ENCODE results near the gene SLC26A11.
"Not testable (repeated sequence)": the region's sequence is repeated elsewhere in the genome, so short reads cannot be mapped to it uniquely, and the experiment has no call there.

The SLC26A11 gene

DNA sequence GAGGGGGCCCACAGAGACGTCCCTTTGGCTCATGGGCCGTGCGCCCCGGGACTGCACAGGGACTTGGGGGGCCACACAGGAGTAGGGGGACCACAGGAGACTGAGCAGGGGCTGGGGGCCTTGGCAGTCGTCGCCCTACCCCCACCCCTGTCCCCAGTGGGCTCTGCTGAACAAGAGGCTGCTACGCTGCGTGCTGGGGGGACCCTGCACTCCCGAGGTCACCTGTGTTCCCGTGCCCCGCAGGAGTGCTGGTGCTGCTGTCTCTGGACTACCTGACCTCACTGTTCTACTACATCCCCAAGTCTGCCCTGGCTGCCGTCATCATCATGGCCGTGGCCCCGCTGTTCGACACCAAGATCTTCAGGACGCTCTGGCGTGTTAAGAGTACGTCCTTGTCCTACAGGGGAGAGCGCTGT lies 26.0 kb downstream of the SLC26A11 start:
- no peak for DNase-seq

DNA sequence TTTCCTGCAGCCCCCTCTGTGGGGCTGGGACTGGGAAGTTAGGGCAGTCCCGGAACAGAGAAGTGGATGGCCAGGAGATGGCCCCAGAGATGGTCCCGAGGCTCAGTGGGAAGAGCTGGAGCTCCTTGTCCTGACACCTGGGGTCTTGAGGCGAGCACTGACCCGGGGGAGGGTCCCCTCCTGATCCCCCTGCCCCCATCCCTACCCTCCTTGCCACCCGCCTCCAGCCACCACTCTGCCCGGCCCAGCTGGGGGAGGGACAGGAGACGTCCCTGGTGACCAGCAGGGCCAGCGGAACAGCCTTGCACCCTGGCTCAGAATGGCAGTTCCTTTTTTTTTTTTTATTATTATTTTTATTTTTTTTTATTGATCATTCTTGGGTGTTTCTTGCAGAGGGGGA lies 26.5 kb downstream of the SLC26A11 start:
- no peak for DNase-seq

DNA sequence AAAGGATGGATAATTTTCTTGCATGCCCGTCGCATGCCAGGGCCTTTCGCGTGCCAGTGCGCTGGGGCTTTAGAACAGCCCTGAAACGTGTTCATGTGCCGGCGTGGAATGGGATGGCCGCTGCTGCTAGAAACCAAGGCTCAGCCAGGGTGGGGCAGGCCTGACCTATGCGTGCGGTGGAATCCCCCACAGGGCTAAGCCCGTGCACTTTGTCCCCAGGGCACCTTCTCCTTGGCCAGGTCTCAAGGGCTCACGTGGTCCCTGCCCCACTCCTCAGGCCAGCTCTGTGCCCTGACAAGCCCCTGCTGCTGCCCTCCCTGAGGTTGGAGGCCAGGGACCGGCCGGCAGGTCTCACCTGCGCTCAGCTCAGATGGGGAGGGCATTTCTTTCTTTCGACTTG lies 27.3 kb downstream of the SLC26A11 start:
- DNase-seq: no peak

DNA sequence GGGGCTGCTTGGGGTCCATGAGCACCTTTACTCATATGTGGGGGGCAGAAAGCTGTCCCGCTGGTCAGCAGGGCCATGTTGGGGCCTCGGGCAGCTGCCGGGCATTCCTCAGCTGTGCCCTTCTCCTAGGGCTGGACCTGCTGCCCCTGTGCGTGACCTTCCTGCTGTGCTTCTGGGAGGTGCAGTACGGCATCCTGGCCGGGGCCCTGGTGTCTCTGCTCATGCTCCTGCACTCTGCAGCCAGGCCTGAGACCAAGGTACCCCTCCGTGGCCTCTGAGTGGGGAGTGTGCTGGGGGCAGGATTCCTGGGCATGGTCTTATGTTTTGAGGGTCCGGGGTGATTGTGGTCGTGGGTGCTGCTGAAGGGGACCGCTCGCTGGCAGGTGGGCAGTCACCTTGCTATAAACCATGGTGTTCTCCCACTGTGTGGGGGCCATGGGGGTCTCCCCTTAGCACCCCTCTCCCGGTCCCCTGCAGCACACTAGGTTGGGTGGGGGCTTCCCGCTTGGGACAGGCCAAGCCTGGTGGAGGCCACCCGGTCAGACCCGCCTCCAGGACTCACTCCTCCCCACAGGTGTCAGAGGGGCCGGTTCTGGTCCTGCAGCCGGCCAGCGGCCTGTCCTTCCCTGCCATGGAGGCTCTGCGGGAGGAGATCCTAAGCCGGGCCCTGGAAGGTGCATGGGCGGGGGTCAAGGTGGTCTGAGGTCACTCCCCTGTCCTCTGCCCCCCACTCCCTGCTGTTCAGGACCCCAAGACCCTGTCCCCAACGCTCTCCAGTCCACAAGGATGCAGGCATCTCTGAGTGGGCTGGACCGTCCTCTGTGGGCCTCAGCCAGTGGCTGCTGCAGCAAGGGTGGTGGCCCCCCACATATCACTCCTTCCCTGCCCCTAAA lies 28.0 kb downstream of the SLC26A11 start:
- DNase-seq: no peak

DNA sequence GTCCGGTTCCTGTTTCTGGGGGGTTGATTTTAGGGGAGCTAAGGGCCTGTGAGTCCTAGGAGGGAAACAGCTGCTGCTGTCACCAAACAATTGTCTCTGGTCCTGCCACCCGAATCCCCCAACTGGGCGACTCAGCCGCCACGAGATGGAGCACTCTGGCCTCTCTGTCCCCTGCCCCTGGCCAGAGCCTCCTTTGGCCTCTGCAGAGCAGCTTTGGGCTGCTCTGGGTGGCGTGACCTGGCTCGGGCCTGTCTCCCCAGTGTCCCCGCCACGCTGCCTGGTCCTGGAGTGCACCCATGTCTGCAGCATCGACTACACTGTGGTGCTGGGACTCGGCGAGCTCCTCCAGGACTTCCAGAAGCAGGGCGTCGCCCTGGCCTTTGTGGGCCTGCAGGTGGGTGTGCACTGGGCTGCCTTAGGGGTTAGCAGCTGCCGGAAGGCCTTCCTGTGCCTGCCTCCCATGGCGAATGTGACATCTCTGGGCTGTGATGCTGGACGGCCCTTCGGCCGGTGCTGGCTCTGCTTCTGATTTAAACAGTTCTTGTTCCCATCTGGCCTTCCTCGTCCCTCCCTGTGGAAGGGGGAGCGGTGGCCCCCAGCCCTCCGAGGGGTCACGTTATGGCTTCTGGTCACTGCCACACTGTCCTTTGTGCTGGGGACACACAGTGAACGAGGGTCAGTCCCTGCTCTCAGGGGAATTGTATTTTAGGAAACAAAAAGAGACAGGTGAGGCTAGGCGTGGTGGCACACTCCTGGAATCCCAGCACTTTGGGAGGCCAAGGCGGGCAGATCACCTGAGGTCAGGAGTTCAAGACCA lies 28.9 kb downstream of the SLC26A11 start:
- DNase-seq: no peak

DNA sequence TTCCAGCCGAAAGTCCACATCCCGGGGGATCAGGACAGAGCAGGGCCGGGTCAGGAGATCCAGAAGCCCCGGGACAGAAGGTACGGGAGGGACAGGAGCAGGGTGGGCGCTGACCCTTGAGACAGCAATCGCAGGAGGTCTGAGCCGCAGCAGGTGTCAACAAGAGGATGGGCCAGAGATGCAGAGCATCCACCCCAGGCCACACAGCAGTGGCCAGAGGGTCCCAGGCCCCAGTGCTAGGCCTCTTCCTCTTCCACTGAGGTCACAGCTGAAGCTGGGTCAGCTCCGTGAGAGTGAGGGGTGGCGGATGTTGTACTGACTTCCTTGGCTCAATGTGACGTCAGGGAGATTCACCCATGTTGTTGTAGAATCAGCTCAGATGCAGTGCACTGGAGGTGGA lies 31.7 kb downstream of the SLC26A11 start:
- no peak for DNase-seq

DNA sequence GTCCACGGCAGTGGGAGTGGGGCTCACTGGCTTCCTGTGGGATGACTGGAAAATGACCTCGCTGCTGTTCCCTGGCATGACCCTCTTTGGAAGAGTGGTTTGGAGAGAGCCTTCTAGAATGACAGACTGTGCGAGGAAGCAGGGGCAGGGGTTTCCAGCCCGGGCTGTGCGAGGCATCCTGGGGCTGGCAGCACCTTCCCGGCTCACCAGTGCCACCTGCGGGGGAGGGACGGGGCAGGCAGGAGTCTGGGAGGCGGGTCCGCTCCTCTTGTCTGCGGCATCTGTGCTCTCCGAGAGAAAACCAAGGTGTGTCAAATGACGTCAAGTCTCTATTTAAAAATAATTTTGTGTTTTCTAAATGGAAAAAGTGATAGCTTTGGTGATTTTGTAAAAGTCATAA lies 32.6 kb downstream of the SLC26A11 start:
- peak; percentile 92 for DNase-seq

DNA sequence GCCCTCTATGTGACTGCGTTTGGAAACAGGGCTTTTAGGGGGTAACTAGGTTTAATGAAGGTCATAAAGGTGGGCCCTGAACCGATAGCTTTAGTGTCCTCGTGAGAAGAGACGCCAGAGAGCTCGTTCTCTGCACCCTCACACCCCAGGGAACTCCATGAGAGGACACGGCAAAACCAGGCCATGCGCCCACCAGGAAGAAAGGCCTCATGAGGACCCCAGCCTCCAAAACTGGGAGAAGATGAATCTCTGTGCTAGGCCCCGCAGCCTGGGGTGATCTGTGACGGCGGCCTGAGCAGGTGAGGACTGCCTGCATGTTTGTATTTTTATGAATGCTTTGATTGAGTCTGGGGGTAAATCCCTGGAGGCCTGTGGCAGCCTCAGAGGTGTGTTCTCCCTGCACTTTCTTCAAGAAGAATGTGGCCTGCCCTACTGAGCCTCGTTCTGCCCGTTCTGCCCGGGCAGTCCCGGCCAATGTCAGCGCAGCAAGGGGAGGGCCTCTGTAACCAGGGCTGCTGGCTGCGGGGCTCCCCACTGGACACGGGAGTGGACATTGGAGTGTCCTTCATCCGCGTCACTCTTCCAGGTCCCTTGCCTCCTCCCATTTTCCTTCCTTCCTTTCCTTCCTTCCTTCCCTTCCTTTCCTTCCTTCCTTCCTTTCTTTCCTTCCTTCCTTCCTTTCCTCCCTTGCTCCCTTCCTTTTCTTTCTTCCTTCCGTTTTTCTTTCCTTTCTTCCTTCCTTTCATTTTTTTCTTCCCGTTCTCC lies 33.6 kb downstream of the SLC26A11 start:
- DNase-seq: no peak

DNA sequence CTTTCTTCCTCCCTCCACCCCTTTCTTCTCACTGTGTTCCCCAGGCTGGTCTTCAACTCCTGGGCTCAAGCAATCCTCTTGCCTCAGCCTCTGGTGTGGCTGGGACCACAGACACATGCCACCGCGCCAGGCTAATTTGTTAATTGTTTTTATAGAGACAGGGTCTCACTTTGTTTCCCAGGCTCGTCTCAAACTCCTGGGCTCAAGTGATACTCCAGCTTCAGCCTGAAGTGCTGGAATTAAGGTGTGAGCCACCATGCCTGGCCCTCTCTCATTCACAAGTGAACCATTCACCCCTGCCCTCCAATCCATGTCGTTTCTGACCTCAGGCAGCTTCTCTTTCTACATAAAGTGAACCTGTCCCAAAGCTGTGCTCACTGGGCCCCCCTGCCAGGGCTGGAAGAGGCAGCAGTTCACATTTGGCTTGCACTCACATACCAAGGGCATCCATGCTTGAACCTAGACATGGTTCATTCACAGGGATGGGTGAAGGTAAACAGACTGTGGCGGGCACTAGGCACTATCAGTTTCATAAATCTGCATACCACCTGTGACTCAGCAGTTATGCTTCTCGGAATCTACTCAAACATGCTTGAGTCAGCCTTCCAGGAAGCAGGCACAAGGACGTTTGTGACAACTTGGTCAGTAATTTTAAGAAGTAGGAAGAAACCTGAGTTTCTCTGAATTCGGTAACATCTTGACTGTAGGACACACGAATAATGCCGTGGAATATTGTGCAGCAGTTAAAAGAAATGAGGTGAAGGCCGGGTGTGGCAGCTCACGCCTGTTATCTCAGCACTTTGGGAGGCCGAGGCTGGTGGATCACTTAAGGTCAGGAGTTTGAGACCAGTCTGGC lies 34.4 kb downstream of the SLC26A11 start:
- peak; percentile 96 for DNase-seq

DNA sequence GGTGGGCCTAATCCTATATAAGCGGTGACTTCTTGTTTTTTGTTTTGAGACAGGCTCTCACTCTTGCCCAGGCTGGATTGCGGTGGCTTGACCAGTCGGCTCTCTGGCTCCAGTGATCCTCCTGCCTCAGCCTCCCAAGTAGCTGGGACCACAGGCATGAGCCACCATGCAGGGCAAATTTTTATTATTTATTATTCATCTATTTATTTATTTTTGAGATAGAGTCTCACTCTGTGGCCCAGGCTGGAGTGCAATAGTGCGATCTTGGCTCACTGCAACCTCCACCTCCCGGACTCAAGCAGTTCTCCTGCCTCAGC lies 35.8 kb downstream of the SLC26A11 start:
- DNase-seq: no peak

DNA sequence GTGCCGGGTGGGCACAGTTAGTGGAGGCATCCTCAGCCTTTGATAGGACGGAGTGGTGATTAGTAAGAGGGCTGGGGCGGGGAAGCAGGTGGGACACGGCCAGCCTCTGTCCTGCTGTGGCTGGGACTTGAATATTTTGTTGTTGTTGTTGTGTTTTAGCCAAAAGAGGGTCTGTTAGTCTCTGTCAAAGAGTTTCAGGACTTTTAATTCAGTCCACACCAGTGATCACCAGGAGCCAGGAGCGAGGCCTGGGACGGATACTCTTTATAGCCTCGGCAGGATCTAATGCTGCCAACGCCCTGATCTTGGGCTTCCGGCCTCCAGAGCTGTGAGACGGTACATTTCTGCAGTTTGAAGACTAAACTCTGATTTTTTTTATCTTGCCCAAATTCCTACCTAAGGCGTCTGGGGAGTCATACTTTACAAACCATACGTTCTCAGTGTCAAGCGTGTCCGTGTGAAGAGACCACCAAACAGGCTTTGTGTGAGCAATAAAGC lies 37.5 kb downstream of the SLC26A11 start:
- no peak for DNase-seq

DNA sequence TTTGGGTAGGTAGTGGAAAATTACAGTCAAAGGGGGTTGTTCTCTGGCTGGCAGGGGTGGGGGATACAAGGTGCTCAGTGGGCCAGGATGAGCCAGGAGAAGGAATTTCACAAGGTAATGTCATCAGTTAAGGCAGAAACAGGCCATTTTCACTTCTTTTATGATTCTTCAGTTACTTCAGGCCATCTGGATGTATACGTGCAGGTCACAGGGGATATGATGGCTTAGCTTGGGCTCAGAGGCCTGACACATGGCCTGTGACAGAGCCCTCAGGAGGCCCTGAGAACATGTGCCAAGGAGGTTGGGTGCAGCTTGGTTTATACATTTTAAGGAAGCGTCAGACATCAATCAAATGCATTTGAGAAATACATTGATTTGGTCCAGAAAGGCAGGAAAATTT lies 38.1 kb downstream of the SLC26A11 start:
- DNase-seq: not testable (repeated sequence)

DNA sequence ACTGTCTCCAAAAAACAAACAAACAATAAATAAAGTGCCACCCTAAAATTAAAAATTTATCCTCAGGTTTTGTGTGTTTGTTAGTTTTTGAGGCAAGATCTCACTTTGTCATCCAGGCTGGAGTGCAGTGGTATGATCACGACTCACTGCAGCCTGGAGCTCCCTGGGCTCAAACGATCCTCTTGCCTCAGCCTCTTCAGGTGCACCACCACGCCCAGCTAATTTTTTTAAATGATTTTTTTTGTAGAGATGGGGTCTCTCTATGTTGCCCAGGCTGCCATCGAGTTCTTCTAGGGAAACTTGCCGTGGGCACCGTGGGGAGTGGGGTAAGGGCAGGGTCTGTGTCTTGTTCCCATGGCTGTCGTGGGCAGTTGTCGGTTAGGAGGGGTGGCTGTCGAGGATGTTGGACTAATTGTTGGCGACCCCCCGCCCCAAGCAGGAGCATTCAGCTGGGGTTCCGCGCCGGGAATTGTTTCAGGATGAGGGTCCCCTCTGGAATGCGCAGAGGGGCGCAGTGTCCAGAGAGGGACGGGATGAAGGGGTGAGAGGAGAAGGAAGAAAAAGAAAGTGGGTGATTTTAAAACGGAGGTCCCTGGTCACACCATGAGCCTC lies 39.3 kb downstream of the SLC26A11 start:
- DNase-seq: no peak

DNA sequence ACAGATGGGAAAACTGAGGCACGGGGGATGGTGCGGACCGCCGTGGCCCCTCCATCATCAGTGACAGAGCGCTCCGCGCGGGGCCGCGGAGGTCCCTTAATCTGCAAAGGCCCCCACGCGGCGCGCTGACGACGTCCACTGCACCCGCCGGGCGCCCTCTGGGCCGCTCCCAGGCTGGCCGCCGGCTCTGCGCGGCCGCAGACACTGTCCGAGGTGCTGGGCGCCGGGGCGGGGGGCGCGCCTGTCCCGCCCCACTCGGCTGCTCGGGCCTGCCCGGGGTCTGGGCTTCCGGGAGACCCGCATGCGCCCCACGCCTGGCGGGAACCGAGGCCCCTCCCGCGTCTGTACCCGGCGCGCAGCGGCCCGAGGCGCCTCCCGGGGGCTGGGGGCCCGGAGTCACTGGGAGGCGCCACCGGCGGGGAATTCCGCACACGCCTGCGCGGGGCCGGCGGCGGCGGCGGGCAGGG lies 39.9 kb downstream of the SLC26A11 start:
- peak; percentile 89 for DNase-seq

DNA sequence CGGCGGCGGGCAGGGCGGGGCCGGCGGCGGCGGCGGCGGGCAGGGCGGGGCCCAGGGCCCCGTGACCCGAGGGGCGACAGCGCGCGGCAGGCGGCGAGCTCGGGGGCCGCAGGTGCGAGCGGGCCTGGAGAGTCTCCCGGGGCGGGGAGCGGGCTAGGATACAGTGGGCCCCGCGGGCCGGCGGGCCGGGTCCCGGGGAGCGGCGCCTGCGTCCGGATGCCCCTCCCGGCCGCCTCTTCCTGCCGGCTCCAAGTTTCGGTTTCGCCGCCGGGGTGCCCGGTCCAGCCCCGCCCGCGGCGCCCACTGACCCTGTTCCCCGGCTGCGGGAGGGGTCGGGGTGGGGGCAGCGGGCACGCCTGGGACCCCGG lies 40.5 kb downstream of the SLC26A11 start, which contains the start of gene RNF213:
Gene RNF213 (plus strand): TSS at position 62 of the 368 bp plus-strand sequence. CDS start 2,830 bp downstream, outside the sequence.
- DNase-seq: peak; percentile 68

DNA sequence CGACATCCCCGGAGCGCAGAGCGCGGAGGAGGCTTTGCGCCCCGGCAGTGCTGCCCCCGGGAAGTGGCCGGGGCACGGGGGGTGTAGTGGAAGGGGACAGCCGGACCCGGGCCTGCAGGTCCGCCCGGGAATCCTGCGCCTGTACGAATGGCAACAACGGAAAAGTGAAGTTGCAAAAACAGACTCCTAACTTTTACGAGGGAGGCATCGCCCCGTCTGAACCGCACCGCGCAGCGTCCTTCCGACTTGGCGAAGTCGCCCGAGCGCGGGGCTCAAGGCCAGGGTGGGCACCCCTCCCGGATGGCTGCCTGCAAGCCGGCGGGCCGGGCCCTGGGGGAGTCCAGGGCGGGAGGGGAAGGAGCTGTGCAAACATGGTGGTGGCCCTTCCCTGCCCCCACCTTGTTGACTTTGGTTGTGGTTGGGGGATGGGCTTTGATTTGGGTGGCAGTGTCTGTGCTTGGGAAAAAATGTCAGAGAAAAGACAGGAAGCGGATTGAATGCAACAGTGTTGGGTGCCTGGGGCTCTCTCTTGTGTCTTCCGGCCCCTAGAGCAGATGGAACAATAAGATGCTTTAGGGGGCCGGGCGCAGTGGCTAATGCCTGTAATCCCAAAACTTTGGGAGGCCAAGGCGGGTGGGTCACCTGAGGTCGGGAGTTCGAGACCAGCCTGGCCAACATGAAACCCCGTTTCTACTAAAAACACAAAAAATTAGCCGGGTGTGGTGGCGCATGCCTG lies 41.1 kb downstream of the SLC26A11 start:
- DNase-seq: peak; percentile 89

DNA sequence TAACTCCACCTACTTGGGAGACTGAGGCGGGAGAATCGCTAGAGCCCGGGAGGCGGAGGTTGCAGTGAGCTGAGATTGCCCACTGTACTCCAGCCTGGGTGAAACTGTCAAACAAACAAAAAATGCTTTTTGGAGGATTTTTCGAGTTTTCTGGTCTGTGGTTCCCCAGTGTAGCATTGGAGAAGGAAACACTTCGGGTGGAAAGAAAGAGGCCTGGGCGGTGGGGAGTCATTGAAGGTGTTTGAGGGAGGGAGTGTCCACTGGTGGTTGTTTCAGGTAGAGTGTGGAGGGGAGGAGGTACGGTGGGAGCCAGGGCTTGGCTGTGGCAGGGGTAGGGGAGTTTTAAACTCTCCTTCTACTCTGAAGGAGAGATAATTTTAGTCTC lies 41.7 kb downstream of the SLC26A11 start:
- DNase-seq: no peak

DNA sequence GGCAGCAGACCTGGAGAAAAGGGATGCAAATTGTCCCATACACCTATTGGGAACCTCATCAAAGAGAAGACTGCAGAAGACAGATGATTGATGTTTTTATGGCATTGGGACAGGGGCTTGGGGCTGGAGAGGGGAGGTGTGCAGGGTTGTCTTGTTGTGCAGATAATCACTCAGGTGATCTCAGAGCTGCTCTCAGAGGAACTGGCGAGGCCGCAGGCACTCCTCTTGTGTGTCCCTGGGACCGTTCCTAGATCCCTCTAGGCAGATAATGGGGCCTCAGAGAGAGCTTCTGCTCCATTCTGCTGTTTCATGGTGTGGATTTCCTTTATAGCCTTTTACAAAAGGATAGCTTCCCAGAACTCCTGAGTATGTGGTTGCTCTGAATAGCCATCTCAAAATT lies 42.1 kb downstream of the SLC26A11 start:
- no peak for DNase-seq

DNA sequence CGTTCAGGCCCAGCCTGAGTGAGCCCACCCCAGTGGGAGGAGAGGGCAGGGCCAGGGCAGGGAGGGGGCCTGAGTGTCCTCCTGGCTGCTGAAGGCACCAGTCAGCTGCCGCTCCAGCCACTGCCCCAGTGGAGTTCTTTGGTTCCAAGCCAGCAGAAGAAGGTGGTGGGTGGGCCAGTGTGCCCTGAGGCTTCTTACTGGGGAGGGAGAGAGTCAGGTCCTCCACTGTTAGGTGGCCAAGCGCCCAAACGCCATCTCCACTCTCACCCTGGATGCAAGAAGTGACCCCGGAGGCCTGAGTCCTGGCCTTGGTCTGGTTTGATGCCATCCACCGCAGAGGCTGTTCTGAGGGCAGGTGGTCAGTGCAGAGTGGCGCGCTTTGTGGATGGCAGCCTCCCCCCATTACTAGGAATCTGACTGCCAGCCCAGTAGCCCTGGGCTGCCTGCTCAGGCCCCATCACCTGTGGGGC lies 42.6 kb downstream of the SLC26A11 start:
- DNase-seq: no peak

Data from activated CD4-positive, alpha-beta T cell treated with anti-CD3 and anti-CD28 coated beads, Interleukin-10, Interleukin-2, amounts not matched to agents 100 ng/mL and 50 ng/mL, durations not matched to agents 16 hours and 8 hours (primary cell).